Tibial nerve (tissue), 4 donors: Measurements from ENCODE around the gene LAD1. TPM values are rescaled to one million over a fixed set of nuclear protein-coding genes. Genes with fewer than 3 reads are reported as not detected.

Source experiments
- DNase-seq, 2 donors: peaks; one replicate each; pipeline ENCODE4 v3.0.0-alpha.2; 2019; ENCODE audit warnings: low spot score in 2 of 2
- H3K27ac ChIP-seq, 4 donors: fragments of 200-600 bp; sonication (generic) in 3 of 4; one replicate each; pipeline ENCODE4 v1.5.1; 2017 to 2019; ENCODE audit warnings: mild to moderate bottlenecking in 1 of 4
- H3K27me3 ChIP-seq, 2 donors: fragments of 200-600 bp; sonication (generic) in 1 of 2; one replicate each; pipeline versions ENCODE4 v1.5.1 to v1.6.0; 2017 to 2019
- H3K36me3 ChIP-seq, 3 donors: fragments of 200-600 bp; sonication (generic); one replicate each; pipeline ENCODE4 v1.5.1; 2018 to 2019
- H3K4me1 ChIP-seq, 4 donors: fragments of 200-600 bp; sonication (generic) in 3 of 4; one replicate each; pipeline ENCODE4 v1.5.1; 2017 to 2019
- H3K4me3 ChIP-seq, 4 donors: fragments of 200-600 bp; sonication (generic) in 3 of 4; one replicate each; pipeline ENCODE4 v1.5.1; 2017 to 2019; ENCODE audit warnings: mild to moderate bottlenecking in 1 of 4, moderate library complexity in 1 of 4
- H3K9me3 ChIP-seq, 4 donors: fragments of 200-600 bp; sonication (generic) in 3 of 4; one replicate each; pipeline ENCODE4 v1.5.1; 2017 to 2019
- EP300 ChIP-seq, 2 donors: sonication (generic); formaldehyde crosslinking; IDR thresholded peaks; one replicate each; pipeline ENCODE4 v1.6.1; 2017; ENCODE audit warnings: antibody characterized with exemption in 2 of 2, mild to moderate bottlenecking in 1 of 2
- POLR2A ChIP-seq, 2 donors: fragments of 450-650 bp; IDR thresholded peaks; one replicate each; pipeline ENCODE4 v1.6.1; 2017; ENCODE audit warnings: antibody characterized with exemption in 2 of 2, mild to moderate bottlenecking in 2 of 2, moderate library complexity in 2 of 2
- WGBS, 2 donors: methylation state at CpG; one replicate each; pipeline ENCODE4 v1.1.5; 2018; 5-methylcytosine and 5-hydroxymethylcytosine counted together
- total RNA-seq, 4 donors: library from RNA; depleted of rRNA; stranded (reverse); fragments of >200 nt; gene quantifications; one replicate each; pipeline ENCODE4 v1.1.0, GENCODE V29; 2016
- TF ChIP-seq, protein P1 (sequence below), 5 experiments: fragments of 200-600 bp in 3 of 5; fragments of 450-650 bp in 2 of 5; sonication (generic) in 3 of 5; IDR thresholded peaks; one replicate each; pipeline ENCODE4 v1.5.1; 2016 to 2019; ENCODE audit warnings: antibody characterized with exemption in 5 of 5, mild to moderate bottlenecking in 3 of 5, moderate library complexity in 2 of 5

The LAD1 gene
- total RNA-seq, 4 donors from 2014 or later, result not detected

- H3K27ac ChIP-seq, result no peak overlapping the region
- TF ChIP-seq EP300 (IDR thresholded peaks at IDR 0.05), result no peak
- TF ChIP-seq, protein P1, sequence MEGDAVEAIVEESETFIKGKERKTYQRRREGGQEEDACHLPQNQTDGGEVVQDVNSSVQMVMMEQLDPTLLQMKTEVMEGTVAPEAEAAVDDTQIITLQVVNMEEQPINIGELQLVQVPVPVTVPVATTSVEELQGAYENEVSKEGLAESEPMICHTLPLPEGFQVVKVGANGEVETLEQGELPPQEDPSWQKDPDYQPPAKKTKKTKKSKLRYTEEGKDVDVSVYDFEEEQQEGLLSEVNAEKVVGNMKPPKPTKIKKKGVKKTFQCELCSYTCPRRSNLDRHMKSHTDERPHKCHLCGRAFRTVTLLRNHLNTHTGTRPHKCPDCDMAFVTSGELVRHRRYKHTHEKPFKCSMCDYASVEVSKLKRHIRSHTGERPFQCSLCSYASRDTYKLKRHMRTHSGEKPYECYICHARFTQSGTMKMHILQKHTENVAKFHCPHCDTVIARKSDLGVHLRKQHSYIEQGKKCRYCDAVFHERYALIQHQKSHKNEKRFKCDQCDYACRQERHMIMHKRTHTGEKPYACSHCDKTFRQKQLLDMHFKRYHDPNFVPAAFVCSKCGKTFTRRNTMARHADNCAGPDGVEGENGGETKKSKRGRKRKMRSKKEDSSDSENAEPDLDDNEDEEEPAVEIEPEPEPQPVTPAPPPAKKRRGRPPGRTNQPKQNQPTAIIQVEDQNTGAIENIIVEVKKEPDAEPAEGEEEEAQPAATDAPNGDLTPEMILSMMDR (IDR thresholded peaks at IDR 0.05), result peak; percentile 11 to 40 (median 34)
- no peak for TF ChIP-seq POLR2A (IDR thresholded peaks at IDR 0.05)
- no peaks in the 10 kb centered on the region for H3K9me3 ChIP-seq
- 41 to 43% methylated on average over 11 of the region's 11 CpGs for WGBS, 2 donors
- H3K4me1 ChIP-seq, result peaks cover 0 to 4% (median 0%) of the 10 kb centered on the region in 4 donors
- H3K36me3 ChIP-seq, result no peaks in the 10 kb centered on the region
- DNase-seq, result no peak
- H3K4me3 ChIP-seq, result no peak overlapping the region
- H3K27me3 ChIP-seq, result peaks cover 0 to 17% of the 10 kb centered on the region in 2 donors
Observed at GRCh38 chr1:201376464-201377374, 22.4 kb downstream of the LAD1 start.

GRCh38 chr1:201376107-201376463 is 23.0 kb downstream of the LAD1 start:
- WGBS, 2 donors, result 28 to 29% methylated on average over 4 of the region's 4 CpGs
- DNase-seq, result no peak
- TF ChIP-seq EP300 (IDR thresholded peaks at IDR 0.05) (no peak), POLR2A (IDR thresholded peaks at IDR 0.05) (no peak)
- TF ChIP-seq, protein P1 (IDR thresholded peaks at IDR 0.05), result no peak

GRCh38 chr1:201375169-201375568 is 24.0 kb downstream of the LAD1 start:
- peaks cover 0 to 4% (median 0%) of the 10 kb centered on the region in 4 donors for H3K4me1 ChIP-seq
- H3K27me3 ChIP-seq, result peaks cover 0 to 17% of the 10 kb centered on the region in 2 donors
- no peak overlapping the region for H3K27ac ChIP-seq
- WGBS, 2 donors, result 44 to 46% methylated on average over 4 of the region's 4 CpGs
- H3K9me3 ChIP-seq, result no peaks in the 10 kb centered on the region
- no peak for DNase-seq
- H3K36me3 ChIP-seq, result no peaks in the 10 kb centered on the region
- TF ChIP-seq EP300 (IDR thresholded peaks at IDR 0.05) (no peak), POLR2A (IDR thresholded peaks at IDR 0.05) (no peak)
- TF ChIP-seq, protein P1 (IDR thresholded peaks at IDR 0.05), result no peak
- no peak overlapping the region for H3K4me3 ChIP-seq

More at GRCh38 chr1:201376107-201376463, 23.0 kb downstream of the LAD1 start:
- Histone ChIP-seq H3K27ac (no peak overlapping the region), H3K36me3 (no peaks in the 10 kb centered on the region), H3K4me3 (no peak overlapping the region), H3K9me3 (no peaks in the 10 kb centered on the region), H3K4me1 (peaks cover 0 to 4% (median 0%) of the 10 kb centered on the region in 4 donors), H3K27me3 (peaks cover 0 to 17% of the 10 kb centered on the region in 2 donors)

DNA sequence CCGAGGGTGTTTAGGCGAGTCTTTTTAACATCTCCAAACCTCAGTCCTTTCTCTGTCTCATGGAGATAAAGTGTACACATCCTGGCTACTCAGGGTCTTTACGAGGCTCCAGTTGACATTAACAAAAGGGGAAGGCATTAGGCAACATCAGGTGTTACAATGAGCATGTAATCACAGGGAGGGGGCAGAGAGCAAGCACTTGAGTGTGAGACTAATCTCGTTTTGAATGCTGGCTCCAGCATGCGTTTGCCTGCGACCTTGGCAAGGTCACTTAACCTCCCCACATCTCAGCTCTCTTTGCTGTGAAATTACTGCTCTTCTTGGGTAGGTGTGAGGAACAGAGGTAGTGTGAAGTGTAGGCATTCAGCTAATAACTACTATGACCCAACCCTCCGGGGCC is 24.8 kb downstream of the LAD1 start:
- no peaks in the 10 kb centered on the region for H3K36me3 ChIP-seq
- no peak for TF ChIP-seq POLR2A (IDR thresholded peaks at IDR 0.05)
- no peak for TF ChIP-seq EP300 (IDR thresholded peaks at IDR 0.05)
- TF ChIP-seq, protein P1 (IDR thresholded peaks at IDR 0.05), result no peak
- DNase-seq, result no peak
- peaks cover 0 to 4% (median 0%) of the 10 kb centered on the region in 4 donors for H3K4me1 ChIP-seq
- WGBS, 2 donors, result 40% methylated on average over 7 of the region's 7 CpGs
- H3K27ac ChIP-seq, result no peak overlapping the region
- no peaks in the 10 kb centered on the region for H3K9me3 ChIP-seq
- H3K27me3 ChIP-seq, result peaks cover 0 to 17% of the 10 kb centered on the region in 2 donors
- no peak overlapping the region for H3K4me3 ChIP-seq

DNA sequence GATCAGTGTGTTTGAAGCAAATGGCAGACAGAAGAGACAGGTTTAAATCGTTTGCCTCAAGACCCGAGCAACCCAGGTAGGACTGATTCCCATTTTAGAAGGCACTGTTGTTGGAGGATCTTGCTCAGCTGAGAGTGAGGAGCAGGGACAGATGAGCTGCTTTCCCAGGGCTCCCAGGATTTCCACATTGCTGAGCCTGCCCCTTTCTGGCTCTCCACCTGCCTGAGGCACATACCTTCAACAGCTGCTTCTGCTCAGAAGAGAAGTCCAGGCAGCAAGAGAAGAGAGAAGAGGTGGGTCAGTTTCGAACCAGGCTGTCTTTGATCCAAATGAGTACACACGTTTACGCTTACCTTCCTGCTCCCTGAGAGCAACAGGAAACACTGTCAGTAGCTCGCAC is 27.3 kb downstream of the LAD1 start:
- TF ChIP-seq POLR2A (IDR thresholded peaks at IDR 0.05) (no peak), EP300 (IDR thresholded peaks at IDR 0.05) (no peak)
- TF ChIP-seq, protein P1 (IDR thresholded peaks at IDR 0.05), result no peak
- WGBS, 2 donors, result 71 to 75% methylated on average over 6 of the region's 6 CpGs
- Histone ChIP-seq H3K27ac (no peak overlapping the region), H3K27me3 (peaks cover 0 to 9% of the 10 kb centered on the region in 2 donors), H3K36me3 (no peaks in the 10 kb centered on the region), H3K9me3 (no peaks in the 10 kb centered on the region), H3K4me3 (no peak overlapping the region), H3K4me1 (peaks cover 0 to 4% (median 0%) of the 10 kb centered on the region in 4 donors)
- DNase-seq, result no peak
